ENCODE data around the gene GRB14. TPM values are rescaled to one million over a fixed set of nuclear protein-coding genes. Genes with fewer than 3 reads are reported as not detected.
A peak's percentile ranks its signal among the peaks of the same experiment; 100 is the strongest.

The GRB14 gene
- total RNA-seq, 1 donor from 2014 or later: 11.1 TPM

DNA sequence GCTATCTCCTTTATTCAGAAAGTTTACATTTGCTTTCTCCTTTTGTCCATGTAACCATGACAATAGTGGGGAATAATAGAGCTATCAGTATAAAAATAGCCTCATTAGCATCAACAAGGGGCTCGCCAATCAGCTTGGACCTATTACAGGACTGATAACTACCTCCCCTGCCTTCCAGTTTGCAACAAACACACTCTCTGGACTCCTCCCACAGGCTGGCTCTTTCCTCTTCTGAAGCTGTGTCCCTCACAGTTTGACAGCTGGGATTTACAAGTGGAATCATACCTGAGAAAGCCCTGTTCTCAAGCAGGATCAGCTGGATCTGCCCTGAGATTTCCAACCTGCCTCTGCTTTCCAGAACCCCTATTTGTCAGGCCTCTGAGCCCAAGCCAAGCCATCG is 162.5 kb downstream of the GRB14 start:
- no peak overlapping the region for H3K4me2 ChIP-seq (ENCODE audit: low read length)
- FAIRE-seq (no peak), DNase-seq (ENCODE audit: low read depth) (no peak)
- H3K27me3 Mint-ChIP-seq (ENCODE audit: low read depth, unreplicated experiment): no peaks in the 10 kb centered on the region
- H3K4me3 Mint-ChIP-seq (ENCODE audit: unreplicated experiment): no peak overlapping the region
- H3K9ac ChIP-seq (ENCODE audit: low read length): no peak overlapping the region
- H4K20me1 ChIP-seq (ENCODE audit: insufficient read depth, low read length): no peaks in the 10 kb centered on the region
- no peak overlapping the region for H3K27ac Mint-ChIP-seq (ENCODE audit: unreplicated experiment)
- no peak overlapping the region for H3K4me3 ChIP-seq (ENCODE audit: insufficient read depth, low read depth, low read length)
- no peaks in the 10 kb centered on the region for H3K4me1 ChIP-seq (ENCODE audit: insufficient read depth, low read length)
- no peak overlapping the region for H2AFZ ChIP-seq (ENCODE audit: low read depth, low read length)
- peaks cover 16% of the 10 kb centered on the region for H3K4me1 Mint-ChIP-seq (ENCODE audit: low read depth, unreplicated experiment)
- H3K27me3 ChIP-seq (ENCODE audit: insufficient read depth, low read length): no peaks in the 10 kb centered on the region
- H3K9me3 ChIP-seq (ENCODE audit: insufficient read depth, low read depth, low read length): no peaks in the 10 kb centered on the region
- no peak overlapping the region for H3K27ac ChIP-seq (ENCODE audit: low read depth, low read length)
- H3K79me2 ChIP-seq (ENCODE audit: insufficient read depth, low read length): no peaks in the 10 kb centered on the region
- peaks cover 1% of the 10 kb centered on the region for H3K9me3 Mint-ChIP-seq (ENCODE audit: unreplicated experiment)
- H3K36me3 ChIP-seq (ENCODE audit: insufficient read depth, low read length): no peaks in the 10 kb centered on the region
- H3K36me3 Mint-ChIP-seq (ENCODE audit: low read depth, unreplicated experiment): no peaks in the 10 kb centered on the region
- TF ChIP-seq EZH2 (IDR thresholded peaks at IDR 0.05; ENCODE audit: insufficient read depth, low read length): no peak
- TF ChIP-seq, protein P1, sequence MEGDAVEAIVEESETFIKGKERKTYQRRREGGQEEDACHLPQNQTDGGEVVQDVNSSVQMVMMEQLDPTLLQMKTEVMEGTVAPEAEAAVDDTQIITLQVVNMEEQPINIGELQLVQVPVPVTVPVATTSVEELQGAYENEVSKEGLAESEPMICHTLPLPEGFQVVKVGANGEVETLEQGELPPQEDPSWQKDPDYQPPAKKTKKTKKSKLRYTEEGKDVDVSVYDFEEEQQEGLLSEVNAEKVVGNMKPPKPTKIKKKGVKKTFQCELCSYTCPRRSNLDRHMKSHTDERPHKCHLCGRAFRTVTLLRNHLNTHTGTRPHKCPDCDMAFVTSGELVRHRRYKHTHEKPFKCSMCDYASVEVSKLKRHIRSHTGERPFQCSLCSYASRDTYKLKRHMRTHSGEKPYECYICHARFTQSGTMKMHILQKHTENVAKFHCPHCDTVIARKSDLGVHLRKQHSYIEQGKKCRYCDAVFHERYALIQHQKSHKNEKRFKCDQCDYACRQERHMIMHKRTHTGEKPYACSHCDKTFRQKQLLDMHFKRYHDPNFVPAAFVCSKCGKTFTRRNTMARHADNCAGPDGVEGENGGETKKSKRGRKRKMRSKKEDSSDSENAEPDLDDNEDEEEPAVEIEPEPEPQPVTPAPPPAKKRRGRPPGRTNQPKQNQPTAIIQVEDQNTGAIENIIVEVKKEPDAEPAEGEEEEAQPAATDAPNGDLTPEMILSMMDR (IDR thresholded peaks at IDR 0.05; ENCODE audit: insufficient read depth, low read depth, low read length): no peak

DNA sequence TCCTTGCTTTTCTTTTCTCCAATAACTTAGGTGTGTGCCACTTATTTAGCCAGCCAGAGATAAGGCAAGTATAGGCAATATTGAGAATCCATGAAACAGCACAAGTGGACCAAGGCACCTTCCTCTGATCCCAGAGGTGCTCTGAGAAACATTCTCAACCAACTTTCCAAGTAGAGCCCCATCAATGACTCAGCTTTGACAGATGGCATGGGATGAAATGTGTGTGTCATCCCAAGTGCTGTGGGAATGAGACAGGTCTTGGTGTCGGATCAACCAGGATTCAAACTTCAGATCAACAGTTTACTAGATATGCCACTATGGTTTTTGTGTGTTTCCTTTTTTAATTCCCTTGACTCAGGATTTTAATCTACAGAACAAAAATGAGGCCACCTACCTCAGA is 164.0 kb downstream of the GRB14 start:
- Mint-ChIP-seq H3K4me3 (ENCODE audit: unreplicated experiment) (no peak overlapping the region), H3K27me3 (ENCODE audit: low read depth, unreplicated experiment) (no peaks in the 10 kb centered on the region), H3K9me3 (ENCODE audit: unreplicated experiment) (peaks cover 1% of the 10 kb centered on the region), H3K4me1 (ENCODE audit: low read depth, unreplicated experiment) (peaks cover 16% of the 10 kb centered on the region), H3K36me3 (ENCODE audit: low read depth, unreplicated experiment) (no peaks in the 10 kb centered on the region), H3K27ac (ENCODE audit: unreplicated experiment) (peak overlapping the region; percentile 36)
- H3K9me3 ChIP-seq (ENCODE audit: insufficient read depth, low read depth, low read length): no peaks in the 10 kb centered on the region
- no peaks in the 10 kb centered on the region for H4K20me1 ChIP-seq (ENCODE audit: insufficient read depth, low read length)
- no peak overlapping the region for H3K4me3 ChIP-seq (ENCODE audit: insufficient read depth, low read depth, low read length)
- no peak overlapping the region for H3K27ac ChIP-seq (ENCODE audit: low read depth, low read length)
- H3K4me1 ChIP-seq (ENCODE audit: insufficient read depth, low read length): no peaks in the 10 kb centered on the region
- H2AFZ ChIP-seq (ENCODE audit: low read depth, low read length): no peak overlapping the region
- H3K9ac ChIP-seq (ENCODE audit: low read length): no peak overlapping the region
- no peak overlapping the region for H3K4me2 ChIP-seq (ENCODE audit: low read length)
- DNase-seq (ENCODE audit: low read depth): no peak
- TF ChIP-seq, protein P1 (IDR thresholded peaks at IDR 0.05; ENCODE audit: insufficient read depth, low read depth, low read length): no peak
- TF ChIP-seq EZH2 (IDR thresholded peaks at IDR 0.05; ENCODE audit: insufficient read depth, low read length): no peak
- no peaks in the 10 kb centered on the region for H3K27me3 ChIP-seq (ENCODE audit: insufficient read depth, low read length)
- no peak for FAIRE-seq
- no peaks in the 10 kb centered on the region for H3K79me2 ChIP-seq (ENCODE audit: insufficient read depth, low read length)
- H3K36me3 ChIP-seq (ENCODE audit: insufficient read depth, low read length): no peaks in the 10 kb centered on the region

DNA sequence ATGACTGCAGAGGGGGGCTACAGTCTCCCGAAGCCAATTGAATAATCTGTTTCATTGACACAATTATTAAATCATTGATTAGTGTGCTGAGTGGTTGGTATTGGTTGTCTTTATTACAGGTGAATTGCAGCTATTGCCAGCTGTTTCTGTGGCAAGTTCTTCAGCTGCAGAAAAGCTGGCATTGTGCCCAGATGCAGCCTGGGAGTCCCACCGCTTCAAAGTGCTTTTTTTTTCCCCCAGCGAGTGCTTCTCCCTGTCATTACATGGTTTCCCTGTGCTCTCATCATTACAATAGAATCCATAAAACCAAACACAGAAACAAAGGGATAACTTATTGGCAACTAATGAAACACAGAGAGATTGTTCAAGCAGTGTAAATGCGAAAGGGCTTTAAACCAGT is 164.7 kb downstream of the GRB14 start:
- H3K27ac ChIP-seq (ENCODE audit: low read depth, low read length): no peak overlapping the region
- Mint-ChIP-seq H3K27ac (ENCODE audit: unreplicated experiment) (no peak overlapping the region), H3K36me3 (ENCODE audit: low read depth, unreplicated experiment) (no peaks in the 10 kb centered on the region), H3K9me3 (ENCODE audit: unreplicated experiment) (peaks cover 1% of the 10 kb centered on the region), H3K4me1 (ENCODE audit: low read depth, unreplicated experiment) (peaks cover 18% of the 10 kb centered on the region), H3K27me3 (ENCODE audit: low read depth, unreplicated experiment) (no peaks in the 10 kb centered on the region), H3K4me3 (ENCODE audit: unreplicated experiment) (no peak overlapping the region)
- FAIRE-seq: no peak
- TF ChIP-seq, protein P1 (IDR thresholded peaks at IDR 0.05; ENCODE audit: insufficient read depth, low read depth, low read length): no peak
- TF ChIP-seq EZH2 (IDR thresholded peaks at IDR 0.05; ENCODE audit: insufficient read depth, low read length): no peak
- no peaks in the 10 kb centered on the region for H3K4me1 ChIP-seq (ENCODE audit: insufficient read depth, low read length)
- H3K9me3 ChIP-seq (ENCODE audit: insufficient read depth, low read depth, low read length): no peaks in the 10 kb centered on the region
- no peaks in the 10 kb centered on the region for H3K79me2 ChIP-seq (ENCODE audit: insufficient read depth, low read length)
- no peaks in the 10 kb centered on the region for H4K20me1 ChIP-seq (ENCODE audit: insufficient read depth, low read length)
- H3K4me2 ChIP-seq (ENCODE audit: low read length): peak overlapping the region; percentile 2
- H3K9ac ChIP-seq (ENCODE audit: low read length): no peak overlapping the region
- no peak overlapping the region for H2AFZ ChIP-seq (ENCODE audit: low read depth, low read length)
- no peaks in the 10 kb centered on the region for H3K27me3 ChIP-seq (ENCODE audit: insufficient read depth, low read length)
- H3K36me3 ChIP-seq (ENCODE audit: insufficient read depth, low read length): no peaks in the 10 kb centered on the region
- H3K4me3 ChIP-seq (ENCODE audit: insufficient read depth, low read depth, low read length): no peak overlapping the region
- no peak for DNase-seq (ENCODE audit: low read depth)
